Activated CD4-positive, alpha-beta T cell treated with anti-CD3 and anti-CD28 coated beads, Interleukin-2, Interleukin-6, amounts not matched to agents 100 ng/mL and 50 ng/mL, durations not matched to agents 16 hours and 8 hours (primary cell): Measurements from ENCODE around the gene MDGA2.
A peak's percentile ranks its signal among the peaks of the same experiment; 100 is the strongest.

ENCODE experiments used
- DNase-seq: peaks from one replicate; pipeline ENCODE4 v3.0.0-alpha.2; 2020

Gene MDGA2

GRCh38 chr14:47606566-47606965 is 68.8 kb downstream of the MDGA2 start:
- DNase-seq: no peak

- DNase-seq: no peak
These were observed 78.5 kb downstream of the MDGA2 start for GRCh38 chr14:47596860-47597259.

- DNase-seq: peak; percentile 9
These were observed 79.2 kb downstream of the MDGA2 start for GRCh38 chr14:47596232-47596631.

GRCh38 chr14:47595552-47595951 is 79.9 kb downstream of the MDGA2 start:
- no peak for DNase-seq

- no peak for DNase-seq
These were observed 84.5 kb downstream of the MDGA2 start for GRCh38 chr14:47590767-47591495.

GRCh38 chr14:47585447-47585846 is 90.0 kb downstream of the MDGA2 start:
- no peak for DNase-seq

- DNase-seq: no peak
These were observed 108.1 kb downstream of the MDGA2 start for GRCh38 chr14:47567273-47567672.

- DNase-seq: no peak
These were observed 117.5 kb downstream of the MDGA2 start for GRCh38 chr14:47557894-47558293.

GRCh38 chr14:47555333-47555732 is 120.1 kb downstream of the MDGA2 start:
- no peak for DNase-seq

GRCh38 chr14:47549886-47550285 is 125.5 kb downstream of the MDGA2 start:
- DNase-seq: no peak

GRCh38 chr14:47543459-47543858 is 131.9 kb downstream of the MDGA2 start:
- no peak for DNase-seq

- no peak for DNase-seq
These were observed 133.7 kb downstream of the MDGA2 start for GRCh38 chr14:47541662-47542061.

GRCh38 chr14:47539031-47539461 is 136.4 kb downstream of the MDGA2 start:
- DNase-seq: peak; percentile 1

GRCh38 chr14:47536341-47536740 is 139.1 kb downstream of the MDGA2 start:
- no peak for DNase-seq

- no peak for DNase-seq
These were observed 148.7 kb downstream of the MDGA2 start for GRCh38 chr14:47526591-47527244.

GRCh38 chr14:47524524-47524923 is 150.9 kb downstream of the MDGA2 start:
- DNase-seq: no peak

- DNase-seq: no peak
These were observed 155.0 kb downstream of the MDGA2 start for GRCh38 chr14:47520382-47520781.

- DNase-seq: no peak
These were observed 163.6 kb downstream of the MDGA2 start for GRCh38 chr14:47511829-47512228.

- DNase-seq: no peak
These were observed 165.4 kb downstream of the MDGA2 start for GRCh38 chr14:47509957-47510356.

- DNase-seq: no peak
These were observed 167.5 kb downstream of the MDGA2 start for GRCh38 chr14:47507861-47508260.

- DNase-seq: no peak
These were observed 175.0 kb downstream of the MDGA2 start for GRCh38 chr14:47500369-47500768.

- no peak for DNase-seq
These were observed 184.6 kb downstream of the MDGA2 start for GRCh38 chr14:47490766-47491165.

- no peak for DNase-seq
These were observed 185.1 kb downstream of the MDGA2 start for GRCh38 chr14:47490353-47490752.

GRCh38 chr14:47485421-47485820 is 190.0 kb downstream of the MDGA2 start:
- no peak for DNase-seq

- no peak for DNase-seq
These were observed 192.0 kb downstream of the MDGA2 start for GRCh38 chr14:47483449-47483848.
